Choroid plexus epithelial cell (primary cell): ENCODE measurements around the gene FRMD4A.
"Not testable (repeated sequence)": the region's sequence is repeated elsewhere in the genome, so short reads cannot be mapped to it uniquely, and the experiment has no call there.

Source experiments
- DNase-seq: peaks from one replicate; pipeline ENCODE4 v3.0.0-alpha.2; 2010; ENCODE audit warnings: low read depth
- H3K4me3 ChIP-seq: 2 replicates; pipeline ENCODE4 v1.5.1; 2011; ENCODE audit warnings: low read depth, mild to moderate bottlenecking, control low read depth, low read length, moderate library complexity
- TF ChIP-seq, protein P1 (sequence below): conservative IDR thresholded peaks from 2 replicates; pipeline ENCODE4 v1.5.1; 2011; ENCODE audit warnings: low read depth, mild to moderate bottlenecking, control low read depth, inconsistent platforms, low read length, moderate library complexity

The FRMD4A gene

DNA sequence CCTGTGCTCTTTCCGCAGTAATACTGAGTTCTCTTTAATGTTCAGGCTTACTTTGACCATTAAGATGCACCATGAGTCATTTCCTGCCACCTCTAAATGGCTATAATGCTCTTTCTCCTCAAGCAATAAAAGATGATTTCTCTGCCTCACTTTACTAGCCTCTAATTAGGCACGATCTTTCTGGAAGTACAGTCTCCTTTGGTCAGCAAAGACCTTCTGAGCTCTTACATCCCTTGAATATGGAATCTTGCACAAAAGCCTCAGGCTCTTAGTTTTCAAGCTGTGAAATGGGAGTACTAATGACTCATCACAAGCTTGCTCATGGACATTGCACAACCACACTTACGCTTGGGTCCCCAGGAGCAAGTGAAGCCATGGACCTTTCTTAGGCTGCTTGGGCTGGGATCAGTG lies 85.9 kb downstream of the FRMD4A start:
- peak; percentile 32 for DNase-seq
- TF ChIP-seq, protein P1, sequence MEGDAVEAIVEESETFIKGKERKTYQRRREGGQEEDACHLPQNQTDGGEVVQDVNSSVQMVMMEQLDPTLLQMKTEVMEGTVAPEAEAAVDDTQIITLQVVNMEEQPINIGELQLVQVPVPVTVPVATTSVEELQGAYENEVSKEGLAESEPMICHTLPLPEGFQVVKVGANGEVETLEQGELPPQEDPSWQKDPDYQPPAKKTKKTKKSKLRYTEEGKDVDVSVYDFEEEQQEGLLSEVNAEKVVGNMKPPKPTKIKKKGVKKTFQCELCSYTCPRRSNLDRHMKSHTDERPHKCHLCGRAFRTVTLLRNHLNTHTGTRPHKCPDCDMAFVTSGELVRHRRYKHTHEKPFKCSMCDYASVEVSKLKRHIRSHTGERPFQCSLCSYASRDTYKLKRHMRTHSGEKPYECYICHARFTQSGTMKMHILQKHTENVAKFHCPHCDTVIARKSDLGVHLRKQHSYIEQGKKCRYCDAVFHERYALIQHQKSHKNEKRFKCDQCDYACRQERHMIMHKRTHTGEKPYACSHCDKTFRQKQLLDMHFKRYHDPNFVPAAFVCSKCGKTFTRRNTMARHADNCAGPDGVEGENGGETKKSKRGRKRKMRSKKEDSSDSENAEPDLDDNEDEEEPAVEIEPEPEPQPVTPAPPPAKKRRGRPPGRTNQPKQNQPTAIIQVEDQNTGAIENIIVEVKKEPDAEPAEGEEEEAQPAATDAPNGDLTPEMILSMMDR, result no peak
- H3K4me3 ChIP-seq, result no peak overlapping the region

DNA sequence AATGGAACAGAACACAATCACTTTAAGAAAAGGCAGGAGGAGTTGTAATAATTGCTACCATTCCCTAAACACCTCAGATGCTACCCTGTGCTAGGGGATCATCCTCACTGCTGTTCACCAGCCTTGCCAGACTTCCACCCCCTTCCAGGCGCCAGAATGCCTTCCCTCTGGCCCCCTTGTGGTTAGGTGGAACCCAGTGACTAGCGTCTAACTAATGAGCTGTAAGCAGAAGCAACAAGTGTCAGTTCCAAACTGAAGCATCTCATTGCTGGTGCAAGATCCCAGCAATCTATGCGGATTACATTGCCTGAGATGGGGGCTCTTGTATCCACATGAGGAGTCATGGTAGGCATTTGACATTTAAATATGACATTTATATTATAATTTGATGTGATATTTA lies 86.6 kb downstream of the FRMD4A start:
- H3K4me3 ChIP-seq, result no peak overlapping the region
- no peak for DNase-seq
- TF ChIP-seq, protein P1, result peak; percentile 30

DNA sequence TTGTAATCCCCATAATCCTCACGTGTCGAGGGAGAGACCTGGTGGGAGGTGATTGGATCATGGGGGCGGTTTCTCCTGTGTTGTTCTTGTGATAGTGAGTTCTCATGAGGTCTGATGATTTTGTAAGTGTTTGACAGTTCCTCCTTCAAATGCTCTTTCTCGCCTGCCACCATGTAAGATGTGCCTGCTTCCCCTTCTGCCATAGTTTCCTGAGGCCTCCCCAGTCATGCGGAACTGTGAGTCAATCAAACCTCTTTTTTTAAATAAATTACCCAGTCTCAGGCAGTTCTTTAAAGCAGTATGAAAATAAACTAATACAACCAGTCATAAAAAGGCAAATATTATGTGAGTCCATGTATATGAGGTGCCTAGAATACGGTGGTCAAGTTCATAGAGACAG lies 87.5 kb downstream of the FRMD4A start:
- H3K4me3 ChIP-seq, result no peak overlapping the region
- TF ChIP-seq, protein P1, result no peak
- no peak for DNase-seq

DNA sequence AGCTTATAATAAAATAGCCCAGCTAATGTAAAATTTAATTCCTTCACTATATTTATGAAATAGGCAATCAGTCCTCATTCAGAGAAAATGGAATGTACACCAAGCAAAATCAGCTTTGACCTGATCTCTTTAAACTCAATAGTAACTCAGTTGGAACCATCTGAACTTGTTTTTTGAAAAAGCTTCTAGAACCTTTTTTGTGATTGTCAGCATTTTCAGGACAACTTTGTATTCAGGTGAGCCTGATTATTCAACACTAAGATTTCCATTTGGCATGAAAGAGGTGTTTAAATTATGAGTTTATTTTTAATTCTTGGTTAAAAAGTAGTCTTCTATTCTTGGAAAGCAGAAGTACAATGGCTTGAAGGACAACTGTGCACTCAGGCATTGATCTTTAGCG lies 89.5 kb downstream of the FRMD4A start:
- TF ChIP-seq, protein P1, result no peak
- H3K4me3 ChIP-seq, result no peak overlapping the region
- no peak for DNase-seq

DNA sequence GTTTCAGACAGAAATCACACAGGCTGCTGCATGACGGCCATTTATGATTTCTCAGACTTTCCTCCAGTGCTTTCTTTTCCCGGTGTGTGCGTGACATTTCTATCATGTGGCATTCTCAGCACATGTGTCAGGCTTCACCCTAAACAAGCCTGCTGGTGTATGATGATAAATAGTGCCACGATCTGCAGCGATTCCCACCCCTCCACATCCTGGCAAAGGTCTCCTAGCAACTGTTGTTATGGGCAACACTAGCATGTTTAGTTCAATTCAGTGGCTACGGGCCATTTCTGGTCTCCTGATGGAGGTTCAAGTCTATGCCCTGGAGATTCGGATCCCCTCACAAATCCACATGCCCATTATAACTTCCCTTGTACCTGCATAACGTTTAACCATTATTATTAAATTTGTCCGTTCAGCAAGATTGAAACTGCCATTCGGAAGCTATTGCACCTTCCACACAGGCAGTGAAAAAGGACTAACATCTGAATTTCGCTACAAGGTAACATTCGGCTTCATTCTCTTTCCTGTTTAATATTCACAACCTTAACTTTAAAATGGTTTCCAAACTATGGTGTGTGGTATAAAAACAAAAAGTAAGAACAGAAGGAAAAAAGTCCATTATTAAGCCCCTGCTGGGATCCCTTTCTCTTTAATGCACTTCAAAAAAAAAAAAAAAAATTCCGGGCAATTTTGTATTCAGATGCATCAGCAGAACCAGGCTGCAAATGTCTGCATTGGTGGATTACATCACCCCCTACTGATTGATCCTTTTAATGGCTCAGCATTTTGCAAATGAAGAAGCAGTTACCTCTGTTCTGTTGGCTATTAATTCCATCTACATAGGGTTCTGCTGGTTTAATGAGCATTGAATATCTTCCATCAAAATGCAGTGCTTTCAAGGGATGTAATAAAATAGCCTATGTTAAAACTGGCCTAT lies 90.2 kb downstream of the FRMD4A start:
- TF ChIP-seq, protein P1, result no peak
- DNase-seq, result no peak

DNA sequence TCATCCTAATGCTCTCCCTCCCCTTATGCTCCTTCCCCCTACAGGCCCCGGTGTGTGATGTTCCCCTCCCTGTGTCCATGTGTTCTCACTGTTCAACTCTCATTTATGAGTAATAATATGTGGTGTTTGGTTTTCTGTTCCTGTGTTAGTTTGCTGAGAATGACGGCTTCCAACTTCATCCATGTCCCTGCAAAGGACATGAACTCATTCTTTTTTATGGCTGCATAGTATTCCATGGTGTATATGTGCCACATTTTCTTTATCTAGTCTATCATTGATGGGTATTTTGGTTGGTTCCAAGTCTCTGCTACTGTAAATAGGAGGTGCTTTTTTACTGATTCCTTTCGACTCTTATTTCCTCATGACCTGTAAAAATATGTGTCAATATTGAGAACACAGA lies 92.1 kb downstream of the FRMD4A start:
- not testable (repeated sequence) for H3K4me3 ChIP-seq, DNase-seq

More for the DNA sequence above, 90.2 kb downstream of the FRMD4A start:
- no peak overlapping the region for H3K4me3 ChIP-seq

DNA sequence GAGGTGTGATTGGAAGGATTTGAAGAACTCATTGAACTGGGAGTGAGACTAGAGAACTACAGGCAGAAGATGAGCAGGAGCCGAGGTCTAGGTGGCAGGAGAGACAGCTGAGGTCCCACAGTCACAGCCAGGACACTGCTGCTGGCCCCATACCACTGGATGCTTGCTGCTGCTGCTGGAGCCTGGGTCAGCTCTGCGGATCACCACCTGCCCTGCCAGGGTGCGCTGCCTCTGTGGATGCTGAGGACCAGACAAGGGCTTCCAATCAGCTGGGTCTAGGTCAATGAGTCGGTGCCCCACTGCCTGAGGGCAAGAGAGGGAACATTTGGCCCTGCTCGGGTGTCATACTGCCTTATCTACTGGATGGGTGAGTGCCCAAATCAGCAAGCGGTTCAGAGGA lies 94.4 kb downstream of the FRMD4A start:
- TF ChIP-seq, protein P1, result no peak
- DNase-seq, result no peak
- no peak overlapping the region for H3K4me3 ChIP-seq
